GM12892 (cell line): ENCODE data around the gene OR7D4. TPM values are rescaled to one million over a fixed set of nuclear protein-coding genes. Genes with fewer than 3 reads are reported as not detected.
"Not testable (repeated sequence)": the region's sequence is repeated elsewhere in the genome, so short reads cannot be mapped to it uniquely, and the experiment has no call there.

Experiments used
- DNase-seq: peaks from one replicate; pipeline ENCODE4 v3.0.0; 2011; ENCODE audit not compliant: insufficient read length
- FAIRE-seq: peaks from 2 replicates; lab custom pipeline; 2011; peaks lifted over from hg19 to GRCh38; lab: Jason Lieb, UNC
- POLR2A ChIP-seq: IDR thresholded peaks from 2 replicates; pipeline ENCODE4 v1.6.1; 2011; ENCODE audit warnings: low read depth, low read length, control low read depth
- POLR2AphosphoS5 ChIP-seq: IDR thresholded peaks from 2 replicates; pipeline ENCODE4 v1.6.1; 2011; ENCODE audit warnings: low read depth, low read length, control low read depth
- TAF1 ChIP-seq: IDR thresholded peaks from 2 replicates; pipeline ENCODE4 v1.6.1; 2011; ENCODE audit warnings: low read depth, mild to moderate bottlenecking, control low read depth, low read length, borderline replicate concordance
- polyA plus RNA-seq: library from polyadenylated mRNA; unstranded; fragments of >200 nt; gene quantifications from one replicate; pipeline ENCODE4 v1.2.1, GENCODE V29; 2012; ENCODE audit warnings: missing spikeins, inconsistent platforms; ENCODE audit not compliant: missing spikeins

The OR7D4 gene
- not detected for polyA plus RNA-seq

- TF ChIP-seq POLR2A (no peak), POLR2AphosphoS5 (no peak), TAF1 (no peak)
- no peak for FAIRE-seq
- DNase-seq: no peak
These were observed at the start of gene OR7D4 for GRCh38 chr19:9219489-9219888. Gene OR7D4 (minus strand): TSS chr19:9219589. CDS start chr19:9214837, 4,752 bp downstream.

GRCh38 chr19:9251236-9251635 lies 31.8 kb upstream of the OR7D4 start:
- TF ChIP-seq TAF1 (no peak), POLR2AphosphoS5 (no peak), POLR2A (no peak)
- no peak for FAIRE-seq
- no peak for DNase-seq

- TF ChIP-seq TAF1: no peak
- no peak for TF ChIP-seq POLR2AphosphoS5
- TF ChIP-seq POLR2A: no peak
- FAIRE-seq: no peak
- no peak for DNase-seq
These were observed 31.2 kb upstream of the OR7D4 start, which contains the start of gene OR7E24 for GRCh38 chr19:9250630-9251029. Gene OR7E24 (plus strand): TSS chr19:9250930. CDS start chr19:9251044, 114 bp downstream.

- DNase-seq: peak; percentile 21
- peak; percentile 33 for FAIRE-seq
- no peak for TF ChIP-seq TAF1
- no peak for TF ChIP-seq POLR2A
- TF ChIP-seq POLR2AphosphoS5: no peak
These were observed 13.8 kb downstream of the OR7D4 start for GRCh38 chr19:9205501-9206113.

GRCh38 chr19:9198044-9198443 lies 21.3 kb downstream of the OR7D4 start:
- not testable (repeated sequence) for FAIRE-seq, DNase-seq

- TF ChIP-seq POLR2A (no peak), POLR2AphosphoS5 (no peak), TAF1 (no peak)
- no peak for DNase-seq
- no peak for FAIRE-seq
These were observed 29.9 kb downstream of the OR7D4 start for GRCh38 chr19:9189535-9189934.

- FAIRE-seq: no peak
- TF ChIP-seq POLR2AphosphoS5 (no peak), TAF1 (no peak), POLR2A (no peak)
These were observed 32.2 kb downstream of the OR7D4 start for GRCh38 chr19:9187191-9187590.

GRCh38 chr19:9183000-9183399 lies 36.4 kb downstream of the OR7D4 start:
- DNase-seq (no peak), FAIRE-seq (no peak)
- TF ChIP-seq POLR2A: no peak
- no peak for TF ChIP-seq TAF1
- TF ChIP-seq POLR2AphosphoS5: no peak

More at GRCh38 chr19:9187191-9187590, 32.2 kb downstream of the OR7D4 start:
- DNase-seq: no peak

GRCh38 chr19:9178901-9179300 lies 40.5 kb downstream of the OR7D4 start, which contains the start of gene OR7D2:
Gene OR7D2 (plus strand): TSS chr19:9178979. CDS start chr19:9185782, 6,803 bp downstream.
- DNase-seq (no peak), FAIRE-seq (no peak)
- TF ChIP-seq POLR2A (no peak), POLR2AphosphoS5 (no peak), TAF1 (no peak)

- no peak for DNase-seq
- no peak for FAIRE-seq
- no peak for TF ChIP-seq TAF1
- no peak for TF ChIP-seq POLR2AphosphoS5
- TF ChIP-seq POLR2A: no peak
These were observed 44.1 kb downstream of the OR7D4 start for GRCh38 chr19:9175326-9175725.

GRCh38 chr19:9171393-9171991 lies 47.9 kb downstream of the OR7D4 start:
- FAIRE-seq (no peak), DNase-seq (no peak)
- no peak for TF ChIP-seq POLR2AphosphoS5
- no peak for TF ChIP-seq TAF1
- TF ChIP-seq POLR2A: no peak

- FAIRE-seq: no peak
- DNase-seq: no peak
- no peak for TF ChIP-seq TAF1
- TF ChIP-seq POLR2AphosphoS5: no peak
- TF ChIP-seq POLR2A: no peak
These were observed 52.5 kb downstream of the OR7D4 start for GRCh38 chr19:9166846-9167245.
